OCI-LY1 (cell line): ENCODE results near the gene EXD3.

ENCODE experiments used
- EZH2 ChIP-seq: fragments of 200-600 bp; sonication (generic), shearing (Covaris generic); IDR thresholded peaks from 2 replicates; pipeline ENCODE4 v1.8.0; 2017; ENCODE audit warnings: borderline replicate concordance, mixed run types, mild to moderate bottlenecking, antibody characterized with exemption, low read length, moderate library complexity, mixed read lengths
- TF ChIP-seq, protein P1 (sequence below): fragments of 200-600 bp; sonication (generic), shearing (Covaris generic); IDR thresholded peaks from 2 replicates; pipeline ENCODE4 v1.5.1; 2017; ENCODE audit warnings: mild to moderate bottlenecking, antibody characterized with exemption, low read length, moderate library complexity, mixed read lengths

DNA sequence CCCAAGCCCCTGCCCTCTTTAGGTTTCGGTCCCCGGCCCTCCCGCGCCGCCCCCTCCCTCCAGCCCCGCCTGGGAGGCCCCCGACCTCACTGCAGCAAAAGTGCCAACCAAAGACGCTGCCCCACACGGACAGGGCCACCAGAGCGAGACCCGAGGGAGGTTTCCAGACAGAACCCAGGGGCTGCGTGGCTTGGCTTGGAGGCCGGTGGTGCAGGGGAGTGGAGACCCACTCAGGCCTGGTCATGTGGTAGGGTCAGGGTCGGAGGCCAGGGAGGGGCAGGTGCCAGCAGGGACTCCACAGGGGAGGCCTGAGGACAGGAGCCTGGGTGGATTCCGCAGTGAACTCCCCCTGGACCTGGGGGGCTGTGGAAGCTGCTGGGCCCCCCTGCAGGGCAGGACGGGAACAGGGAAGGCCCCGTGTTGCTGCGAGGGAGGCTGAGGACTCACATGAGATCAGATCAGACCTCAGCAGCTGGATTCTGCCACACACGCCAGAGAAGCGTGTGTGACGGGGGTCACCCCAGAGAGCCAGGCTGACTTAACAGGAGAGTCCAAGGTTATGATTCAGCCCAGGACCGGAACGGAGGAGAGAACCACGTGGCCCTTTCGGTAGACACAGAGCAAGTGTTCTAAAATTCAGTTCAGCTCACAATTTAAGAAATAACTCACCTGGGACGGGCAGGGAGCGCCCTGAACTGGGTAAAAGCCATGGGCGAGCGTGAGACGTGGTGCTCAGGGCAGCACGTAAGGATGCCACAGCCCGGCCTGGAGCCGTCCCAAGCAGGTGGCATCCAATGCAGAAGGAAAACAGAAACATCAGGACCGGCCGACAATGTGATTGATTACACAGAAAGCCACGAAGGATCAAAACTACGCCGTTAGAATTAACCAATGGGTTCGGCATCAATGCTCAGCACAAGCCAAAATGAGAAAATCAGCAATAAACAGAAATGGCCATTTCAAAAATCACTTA lies 38.9 kb downstream of the EXD3 start:
- TF ChIP-seq, protein P1, sequence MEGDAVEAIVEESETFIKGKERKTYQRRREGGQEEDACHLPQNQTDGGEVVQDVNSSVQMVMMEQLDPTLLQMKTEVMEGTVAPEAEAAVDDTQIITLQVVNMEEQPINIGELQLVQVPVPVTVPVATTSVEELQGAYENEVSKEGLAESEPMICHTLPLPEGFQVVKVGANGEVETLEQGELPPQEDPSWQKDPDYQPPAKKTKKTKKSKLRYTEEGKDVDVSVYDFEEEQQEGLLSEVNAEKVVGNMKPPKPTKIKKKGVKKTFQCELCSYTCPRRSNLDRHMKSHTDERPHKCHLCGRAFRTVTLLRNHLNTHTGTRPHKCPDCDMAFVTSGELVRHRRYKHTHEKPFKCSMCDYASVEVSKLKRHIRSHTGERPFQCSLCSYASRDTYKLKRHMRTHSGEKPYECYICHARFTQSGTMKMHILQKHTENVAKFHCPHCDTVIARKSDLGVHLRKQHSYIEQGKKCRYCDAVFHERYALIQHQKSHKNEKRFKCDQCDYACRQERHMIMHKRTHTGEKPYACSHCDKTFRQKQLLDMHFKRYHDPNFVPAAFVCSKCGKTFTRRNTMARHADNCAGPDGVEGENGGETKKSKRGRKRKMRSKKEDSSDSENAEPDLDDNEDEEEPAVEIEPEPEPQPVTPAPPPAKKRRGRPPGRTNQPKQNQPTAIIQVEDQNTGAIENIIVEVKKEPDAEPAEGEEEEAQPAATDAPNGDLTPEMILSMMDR = no peak
- TF ChIP-seq EZH2 = no peak
